Uterus (tissue), 2 donors: Measurements from ENCODE around the gene BICRA.

Experiments
- CTCF ChIP-seq, 4 experiments: fragments of 200-600 bp in 2 of 4; fragments of 450-650 bp in 2 of 4; sonication (generic) in 2 of 4; IDR thresholded peaks; one replicate each; pipeline ENCODE4 v1.5.1; 2016 to 2019; ENCODE audit warnings: antibody characterized with exemption in 4 of 4, mild to moderate bottlenecking in 2 of 4, moderate library complexity in 1 of 4
- POLR2A ChIP-seq, 2 donors: fragments of 450-650 bp; IDR thresholded peaks; one replicate each; pipeline ENCODE4 v1.6.1; 2016; ENCODE audit warnings: antibody characterized with exemption in 2 of 2, mild to moderate bottlenecking in 1 of 2, moderate library complexity in 1 of 2

- TF ChIP-seq CTCF (IDR thresholded peaks at IDR 0.05), result no peak
- TF ChIP-seq POLR2A (IDR thresholded peaks at IDR 0.05), result no peak
Measured at GRCh38 chr19:47671499-47671898, 62.6 kb downstream of the BICRA start.
